ENCODE measurements around the gene JHY.

The JHY gene

GRCh38 chr11:122882189-122882856 is at the start of gene JHY:
Gene JHY, plus strand, starts transcription at chr11:122882759. Its CDS starts 3,091 bp downstream, at chr11:122885850.
- peak; percentile 10 for DNase-seq (ENCODE audit: low read depth)
- TF ChIP-seq CTCF (IDR thresholded peaks at IDR 0.05; ENCODE audit: low read length, missing control alignments): no peak
- peak within 1 kb of the TSS; percentile 61 for H3K4me3 ChIP-seq (replicated peaks; ENCODE audit: low read depth, low read length)

- no peak for TF ChIP-seq CTCF (IDR thresholded peaks at IDR 0.05; ENCODE audit: low read length, missing control alignments)
- H3K4me3 ChIP-seq (replicated peaks; ENCODE audit: low read depth, low read length): no peak overlapping the region
- no peak for DNase-seq (ENCODE audit: low read depth)
These were observed 48.6 kb upstream of the JHY start for GRCh38 chr11:122833846-122834464.

GRCh38 chr11:122836916-122837315 is 45.6 kb upstream of the JHY start:
- TF ChIP-seq CTCF (IDR thresholded peaks at IDR 0.05; ENCODE audit: low read length, missing control alignments): no peak
- H3K4me3 ChIP-seq (replicated peaks; ENCODE audit: low read depth, low read length): no peak overlapping the region
- DNase-seq (ENCODE audit: low read depth): no peak

GRCh38 chr11:122837528-122838346 is 44.8 kb upstream of the JHY start:
- no peak overlapping the region for H3K4me3 ChIP-seq (replicated peaks; ENCODE audit: low read depth, low read length)
- TF ChIP-seq CTCF (IDR thresholded peaks at IDR 0.05; ENCODE audit: low read length, missing control alignments): no peak

GRCh38 chr11:122843281-122844141 is 39.0 kb upstream of the JHY start:
- no peak overlapping the region for H3K4me3 ChIP-seq (replicated peaks; ENCODE audit: low read depth, low read length)
- no peak for TF ChIP-seq CTCF (IDR thresholded peaks at IDR 0.05; ENCODE audit: low read length, missing control alignments)
- DNase-seq (ENCODE audit: low read depth): no peak

More at GRCh38 chr11:122837528-122838346, 44.8 kb upstream of the JHY start:
- no peak for DNase-seq (ENCODE audit: low read depth)

GRCh38 chr11:122847466-122847865 is 35.1 kb upstream of the JHY start:
- no peak for TF ChIP-seq CTCF (IDR thresholded peaks at IDR 0.05; ENCODE audit: low read length, missing control alignments)
- no peak for DNase-seq (ENCODE audit: low read depth)
- H3K4me3 ChIP-seq (replicated peaks; ENCODE audit: low read depth, low read length): no peak overlapping the region

All from fibroblast of pulmonary artery (primary cell).